RWPE2 (cell line): ENCODE results near the gene SMIM26.
A peak's percentile ranks its signal among the peaks of the same experiment; 100 is the strongest.

ENCODE experiments used
- ATAC-seq: fragments of 200-7000 bp; cut with Tn5 transposase; 3 replicates; pipeline ENCODE4 v1.9.1; 2021; ENCODE audit warnings: low read depth
- DNase-seq: peaks from one replicate; pipeline ENCODE4 v3.0.0-alpha.2; 2020; ENCODE audit warnings: low spot score
- H3K27ac ChIP-seq: fragments of 450-650 bp; 2 replicates; pipeline ENCODE4 v1.5.1; 2017; ENCODE audit warnings: mild to moderate bottlenecking; ENCODE audit not compliant: poor library complexity, severe bottlenecking
- H3K27me3 ChIP-seq: fragments of 250-450 bp; sonication (Bioruptor Pico); 2 replicates; pipeline ENCODE4 v1.5.1; 2021; ENCODE audit warnings: mild to moderate bottlenecking, moderate library complexity; ENCODE audit not compliant: insufficient read depth, poor library complexity, severe bottlenecking
- H3K36me3 ChIP-seq: fragments of 250-450 bp; sonication (Bioruptor Pico); 2 replicates; pipeline ENCODE4 v1.5.1; 2020; ENCODE audit warnings: low read depth, mild to moderate bottlenecking, moderate library complexity
- H3K4me1 ChIP-seq: fragments of 250-450 bp; sonication (Bioruptor Pico); 2 replicates; pipeline ENCODE4 v1.5.1; 2021; ENCODE audit warnings: mild to moderate bottlenecking, moderate library complexity; ENCODE audit not compliant: insufficient read depth, poor library complexity, severe bottlenecking
- H3K4me3 ChIP-seq: fragments of 250-450 bp; sonication (Bioruptor Pico); 2 replicates; pipeline ENCODE4 v1.5.1; 2021; ENCODE audit warnings: mild to moderate bottlenecking, moderate library complexity; ENCODE audit not compliant: severe bottlenecking
- H3K9me3 ChIP-seq: fragments of 250-450 bp; sonication (Bioruptor Pico); 2 replicates; pipeline ENCODE4 v1.5.1; 2021; ENCODE audit warnings: mild to moderate bottlenecking, moderate library complexity; ENCODE audit not compliant: severe bottlenecking
- CTCF ChIP-seq: fragments of 450-650 bp; IDR thresholded peaks from one replicate; pipeline ENCODE4 v1.5.1; 2017; ENCODE audit warnings: mild to moderate bottlenecking, moderate library complexity; ENCODE audit not compliant: poor library complexity, severe bottlenecking

SMIM26 gene

GRCh38 chr20:18527836-18528235, 39.4 kb upstream of the SMIM26 start:
- Histone ChIP-seq H3K27ac (peak overlapping the region; percentile 16), H3K4me1 (peaks cover 15% of the 10 kb centered on the region), H3K4me3 (no peak overlapping the region), H3K9me3 (no peaks in the 10 kb centered on the region), H3K36me3 (peaks cover 89% of the 10 kb centered on the region), H3K27me3 (no peaks in the 10 kb centered on the region)
- ATAC-seq (peak; percentile 76), DNase-seq (no peak)
- no peak for TF ChIP-seq CTCF

GRCh38 chr20:18529041-18529440, 38.2 kb upstream of the SMIM26 start:
- Histone ChIP-seq H3K9me3 (no peaks in the 10 kb centered on the region), H3K27me3 (no peaks in the 10 kb centered on the region), H3K27ac (no peak overlapping the region), H3K4me3 (no peak overlapping the region), H3K36me3 (peaks cover 97% of the 10 kb centered on the region), H3K4me1 (peaks cover 12% of the 10 kb centered on the region)
- TF ChIP-seq CTCF, result no peak
- DNase-seq (no peak), ATAC-seq (no peak)

- DNase-seq, result no peak
- Histone ChIP-seq H3K36me3 (peaks cover 97% of the 10 kb centered on the region), H3K9me3 (no peaks in the 10 kb centered on the region), H3K27ac (no peak overlapping the region), H3K27me3 (no peaks in the 10 kb centered on the region), H3K4me1 (no peaks in the 10 kb centered on the region), H3K4me3 (no peak overlapping the region)
- no peak for TF ChIP-seq CTCF
- no peak for ATAC-seq
These were observed 34.6 kb upstream of the SMIM26 start for GRCh38 chr20:18532626-18533025.

GRCh38 chr20:18533491-18533890, 33.7 kb upstream of the SMIM26 start:
- no peak for DNase-seq
- H3K9me3 ChIP-seq, result no peaks in the 10 kb centered on the region
- no peak overlapping the region for H3K27ac ChIP-seq
- H3K4me3 ChIP-seq, result no peak overlapping the region
- H3K27me3 ChIP-seq, result no peaks in the 10 kb centered on the region
- ATAC-seq, result no peak
- H3K36me3 ChIP-seq, result peaks cover 97% of the 10 kb centered on the region
- no peak for TF ChIP-seq CTCF
- H3K4me1 ChIP-seq, result no peaks in the 10 kb centered on the region

- TF ChIP-seq CTCF, result no peak
- ATAC-seq, result no peak
- H3K27ac ChIP-seq, result no peak overlapping the region
- DNase-seq, result no peak
- H3K36me3 ChIP-seq, result peaks cover 97% of the 10 kb centered on the region
- no peaks in the 10 kb centered on the region for H3K9me3 ChIP-seq
- H3K4me1 ChIP-seq, result no peaks in the 10 kb centered on the region
- H3K4me3 ChIP-seq, result no peak overlapping the region
- H3K27me3 ChIP-seq, result no peaks in the 10 kb centered on the region
These were observed 33.1 kb upstream of the SMIM26 start for GRCh38 chr20:18533978-18534644.
